Loucy (cell line): ENCODE measurements around the gene CASP10.

Experiments used
- H2AFZ ChIP-seq: fragments of 200-600 bp; sonication (generic); 2 replicates; pipeline ENCODE4 v1.6.0; 2016; ENCODE audit warnings: antibody characterized with exemption, mild to moderate bottlenecking, low read length, moderate library complexity
- H3F3A ChIP-seq: fragments of 200-600 bp; 2 replicates; pipeline ENCODE4 v1.6.0; 2016; ENCODE audit warnings: antibody characterized with exemption, low read depth, mild to moderate bottlenecking
- H3K27me3 ChIP-seq: fragments of 200-600 bp; sonication (generic); 2 replicates; pipeline ENCODE4 v1.6.1; 2014; ENCODE audit warnings: low read length, mild to moderate bottlenecking; ENCODE audit not compliant: insufficient read depth, poor library complexity, severe bottlenecking
- H3K36me3 ChIP-seq: fragments of 200-600 bp; sonication (generic); 2 replicates; pipeline ENCODE4 v1.6.1; 2016; ENCODE audit warnings: low read length; ENCODE audit not compliant: insufficient read depth
- H3K4me1 ChIP-seq: fragments of 200-600 bp; sonication (generic); 2 replicates; pipeline ENCODE4 v1.5.1; 2014; ENCODE audit warnings: low read length, mild to moderate bottlenecking; ENCODE audit not compliant: insufficient read depth, poor library complexity, severe bottlenecking
- H3K4me2 ChIP-seq: fragments of 200-600 bp; sonication (generic); 2 replicates; pipeline ENCODE4 v1.6.0; 2014; ENCODE audit warnings: antibody characterized with exemption, low read length, low read depth, mild to moderate bottlenecking; ENCODE audit not compliant: poor library complexity, severe bottlenecking
- H3K4me3 ChIP-seq: fragments of 200-600 bp; sonication (generic); 2 replicates; pipeline ENCODE4 v1.5.1; 2014; ENCODE audit warnings: low read length, mild to moderate bottlenecking, mixed read lengths; ENCODE audit not compliant: poor library complexity, severe bottlenecking
- H3K79me2 ChIP-seq: fragments of 200-600 bp; sonication (generic); 2 replicates; pipeline ENCODE4 v1.6.1; 2014; ENCODE audit warnings: low read length; ENCODE audit not compliant: insufficient read depth
- H3K9ac ChIP-seq: fragments of 200-600 bp; sonication (generic); 2 replicates; pipeline ENCODE4 v1.6.0; 2014; ENCODE audit warnings: mild to moderate bottlenecking, low read depth, low read length, moderate library complexity; ENCODE audit not compliant: poor library complexity, severe bottlenecking
- H3K9me2 ChIP-seq: fragments of 200-600 bp; sonication (generic); replicated peaks from 2 replicates; pipeline ENCODE4 v1.6.1; 2016; ENCODE audit warnings: low read depth, low read length, mixed read lengths
- H3K9me3 ChIP-seq: fragments of 200-600 bp; sonication (generic); 2 replicates; pipeline ENCODE4 v1.6.1; 2014; ENCODE audit warnings: mild to moderate bottlenecking, antibody characterized with exemption, low read length, low read depth; ENCODE audit not compliant: insufficient read depth
- H4K20me1 ChIP-seq: fragments of 200-600 bp; sonication (generic); 2 replicates; pipeline ENCODE4 v1.6.0; 2014; ENCODE audit warnings: antibody characterized with exemption, low read length, mild to moderate bottlenecking; ENCODE audit not compliant: insufficient read depth, poor library complexity, severe bottlenecking
- EZH2phosphoT487 ChIP-seq: fragments of 200-600 bp; IDR thresholded peaks from 2 replicates; pipeline ENCODE4 v1.6.1; 2018; ENCODE audit warnings: antibody characterized with exemption, mild to moderate bottlenecking, moderate library complexity, borderline replicate concordance
- TF ChIP-seq, protein P1 (sequence below): fragments of 200-600 bp; sonication (generic); conservative IDR thresholded peaks from 2 replicates; pipeline ENCODE4 v1.5.1; 2014; ENCODE audit warnings: mild to moderate bottlenecking, antibody characterized with exemption, low read length

The CASP10 gene

DNA sequence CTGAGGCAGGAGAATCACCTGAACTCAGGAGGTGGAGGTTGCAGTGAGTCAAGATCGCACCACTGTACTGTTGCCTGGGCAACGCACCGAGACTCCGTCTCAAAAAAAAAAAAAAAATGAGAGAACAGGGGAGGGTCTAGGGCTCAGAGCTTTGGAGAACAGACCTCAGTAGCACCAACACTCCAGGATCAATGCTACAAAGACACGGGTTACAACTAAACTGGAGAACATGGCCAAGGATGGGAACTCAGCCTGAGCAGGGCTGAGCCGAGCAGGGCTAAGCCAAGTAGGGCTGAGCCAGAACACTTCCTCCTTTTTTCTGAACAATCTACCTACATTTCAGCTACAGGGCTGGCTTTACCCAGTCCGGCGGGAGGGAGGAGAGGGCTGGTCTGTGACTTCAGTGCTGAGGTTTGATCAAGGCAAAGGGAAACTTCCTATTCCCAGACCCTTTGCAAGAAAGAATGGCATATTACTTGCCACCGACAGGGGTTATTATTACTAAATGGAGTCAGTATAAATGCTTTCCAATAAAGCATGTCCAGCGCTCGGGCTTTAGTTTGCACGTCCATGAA lies 74.5 kb downstream of the CASP10 start:
- peak overlapping the region; percentile 7; the same call in 1 of the 2 replicates for H2AFZ ChIP-seq
- H3K4me2 ChIP-seq: peak overlapping the region; percentile 76
- peaks cover 60% of the 10 kb centered on the region for H3K4me1 ChIP-seq
- peaks cover 11% of the 10 kb centered on the region for H4K20me1 ChIP-seq
- peaks cover 68% of the 10 kb centered on the region for H3K79me2 ChIP-seq
- H3F3A ChIP-seq: peaks cover 21% of the 10 kb centered on the region
- H3K27me3 ChIP-seq: no peaks in the 10 kb centered on the region
- H3K4me3 ChIP-seq: peak overlapping the region; percentile 80
- no peaks in the 10 kb centered on the region for H3K9me3 ChIP-seq
- TF ChIP-seq, protein P1, sequence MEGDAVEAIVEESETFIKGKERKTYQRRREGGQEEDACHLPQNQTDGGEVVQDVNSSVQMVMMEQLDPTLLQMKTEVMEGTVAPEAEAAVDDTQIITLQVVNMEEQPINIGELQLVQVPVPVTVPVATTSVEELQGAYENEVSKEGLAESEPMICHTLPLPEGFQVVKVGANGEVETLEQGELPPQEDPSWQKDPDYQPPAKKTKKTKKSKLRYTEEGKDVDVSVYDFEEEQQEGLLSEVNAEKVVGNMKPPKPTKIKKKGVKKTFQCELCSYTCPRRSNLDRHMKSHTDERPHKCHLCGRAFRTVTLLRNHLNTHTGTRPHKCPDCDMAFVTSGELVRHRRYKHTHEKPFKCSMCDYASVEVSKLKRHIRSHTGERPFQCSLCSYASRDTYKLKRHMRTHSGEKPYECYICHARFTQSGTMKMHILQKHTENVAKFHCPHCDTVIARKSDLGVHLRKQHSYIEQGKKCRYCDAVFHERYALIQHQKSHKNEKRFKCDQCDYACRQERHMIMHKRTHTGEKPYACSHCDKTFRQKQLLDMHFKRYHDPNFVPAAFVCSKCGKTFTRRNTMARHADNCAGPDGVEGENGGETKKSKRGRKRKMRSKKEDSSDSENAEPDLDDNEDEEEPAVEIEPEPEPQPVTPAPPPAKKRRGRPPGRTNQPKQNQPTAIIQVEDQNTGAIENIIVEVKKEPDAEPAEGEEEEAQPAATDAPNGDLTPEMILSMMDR: no peak
- H3K9me2 ChIP-seq: no peaks in the 10 kb centered on the region
- H3K36me3 ChIP-seq: no peaks in the 10 kb centered on the region
- H3K9ac ChIP-seq: peak overlapping the region; percentile 80

- Histone ChIP-seq H3K4me3 (peak overlapping the region; percentile 80), H3K27me3 (no peaks in the 10 kb centered on the region), H3K9me3 (no peaks in the 10 kb centered on the region), H2AFZ (peak overlapping the region; percentile 50; the same call in 1 of the 2 replicates), H3K4me1 (peaks cover 61% of the 10 kb centered on the region), H3K4me2 (peak overlapping the region; percentile 76), H3K9me2 (no peaks in the 10 kb centered on the region), H3K9ac (peak overlapping the region; percentile 80), H3K79me2 (peaks cover 69% of the 10 kb centered on the region), H4K20me1 (peaks cover 17% of the 10 kb centered on the region), H3K36me3 (no peaks in the 10 kb centered on the region), H3F3A (peaks cover 21% of the 10 kb centered on the region)
- TF ChIP-seq, protein P1: no peak
- TF ChIP-seq EZH2phosphoT487: no peak
These were observed 75.2 kb downstream of the CASP10 start for GRCh38 chr2:201257956-201258665.

- Histone ChIP-seq H3K4me1 (peaks cover 69% of the 10 kb centered on the region), H3K79me2 (peaks cover 70% of the 10 kb centered on the region), H2AFZ (peak overlapping the region; percentile 50; the same call in 1 of the 2 replicates), H3K4me2 (peak overlapping the region; percentile 76), H4K20me1 (peaks cover 26% of the 10 kb centered on the region), H3K9me2 (no peaks in the 10 kb centered on the region), H3K36me3 (no peaks in the 10 kb centered on the region), H3F3A (peaks cover 21% of the 10 kb centered on the region), H3K9ac (peak overlapping the region; percentile 80), H3K9me3 (no peaks in the 10 kb centered on the region), H3K4me3 (peak overlapping the region; percentile 80), H3K27me3 (no peaks in the 10 kb centered on the region)
- TF ChIP-seq, protein P1: peak; percentile 35
- no peak for TF ChIP-seq EZH2phosphoT487
These were observed 76.0 kb downstream of the CASP10 start for GRCh38 chr2:201258666-201259615.
